D721Med (cell line): Measurements from ENCODE around the gene ASIC2.
"Not testable (repeated sequence)": the region's sequence is repeated elsewhere in the genome, so short reads cannot be mapped to it uniquely, and the experiment has no call there.

ENCODE experiments used
- DNase-seq: peaks from one replicate; pipeline ENCODE4 v3.0.0; 2011; ENCODE audit warnings: low spot score; ENCODE audit not compliant: insufficient read length
- FAIRE-seq: peaks from 2 replicates; lab custom pipeline; 2011; peaks lifted over from hg19 to GRCh38; lab: Jason Lieb, UNC
- CTCF ChIP-seq: IDR thresholded peaks from 2 replicates; pipeline ENCODE4 v1.5.1; 2012; ENCODE audit warnings: mild to moderate bottlenecking, control low read depth; ENCODE audit not compliant: insufficient read depth; ENCODE audit errors: missing control alignments

ASIC2 gene

GRCh38 chr17:32985050-32985756 lies 307.9 kb downstream of the ASIC2 start:
- DNase-seq = no peak
- no peak for FAIRE-seq
- TF ChIP-seq CTCF = no peak

DNA sequence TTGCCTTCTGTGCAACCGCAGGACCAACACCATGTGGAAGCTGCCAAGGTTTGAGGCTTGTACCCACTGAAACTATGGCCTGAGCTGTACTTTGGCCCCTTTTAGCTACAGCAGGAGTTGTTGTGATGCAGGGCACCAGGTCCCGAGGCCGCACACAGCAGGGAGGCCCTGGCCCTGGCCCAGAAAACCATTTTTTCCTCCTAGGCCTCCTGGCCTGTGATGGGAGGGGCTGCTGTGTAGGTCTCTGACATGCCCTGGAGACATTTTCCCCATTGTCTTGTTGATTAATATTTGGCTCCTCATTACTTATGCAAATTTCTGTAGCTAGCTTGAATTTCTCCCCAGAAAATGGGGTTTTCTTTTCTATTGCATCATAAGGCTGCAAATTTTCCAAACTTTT lies 311.5 kb downstream of the ASIC2 start:
- DNase-seq, FAIRE-seq: not testable (repeated sequence)

- DNase-seq = no peak
- no peak for TF ChIP-seq CTCF
- FAIRE-seq = no peak
Measured at GRCh38 chr17:32980230-32980629, 312.9 kb downstream of the ASIC2 start.

DNA sequence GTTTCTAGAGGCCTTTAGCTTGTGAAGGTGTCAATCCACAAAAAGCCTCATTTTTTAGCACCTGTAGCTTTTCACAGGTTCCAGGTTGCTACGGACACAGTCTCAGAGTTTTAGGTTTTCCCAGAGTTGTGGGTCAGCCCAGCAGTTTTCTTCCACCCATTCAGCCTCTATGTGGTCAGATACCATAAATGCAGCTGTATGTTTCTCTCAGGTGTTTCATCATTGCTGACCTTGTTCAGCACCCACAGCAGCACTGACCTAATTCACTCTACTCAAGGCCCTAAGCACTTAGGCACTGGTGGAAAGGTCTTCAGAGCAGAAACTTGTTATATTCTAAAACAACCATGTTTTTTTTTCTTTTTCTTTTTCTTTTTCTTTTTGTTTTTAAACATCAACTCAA lies 316.5 kb downstream of the ASIC2 start:
- no peak for FAIRE-seq
- TF ChIP-seq CTCF = no peak
- DNase-seq = no peak

GRCh38 chr17:32976131-32976530 lies 317.0 kb downstream of the ASIC2 start:
- DNase-seq (no peak), FAIRE-seq (no peak)
- no peak for TF ChIP-seq CTCF

- no peak for TF ChIP-seq CTCF
- DNase-seq (no peak), FAIRE-seq (no peak)
Measured at GRCh38 chr17:32971171-32971570, 321.9 kb downstream of the ASIC2 start.

DNA sequence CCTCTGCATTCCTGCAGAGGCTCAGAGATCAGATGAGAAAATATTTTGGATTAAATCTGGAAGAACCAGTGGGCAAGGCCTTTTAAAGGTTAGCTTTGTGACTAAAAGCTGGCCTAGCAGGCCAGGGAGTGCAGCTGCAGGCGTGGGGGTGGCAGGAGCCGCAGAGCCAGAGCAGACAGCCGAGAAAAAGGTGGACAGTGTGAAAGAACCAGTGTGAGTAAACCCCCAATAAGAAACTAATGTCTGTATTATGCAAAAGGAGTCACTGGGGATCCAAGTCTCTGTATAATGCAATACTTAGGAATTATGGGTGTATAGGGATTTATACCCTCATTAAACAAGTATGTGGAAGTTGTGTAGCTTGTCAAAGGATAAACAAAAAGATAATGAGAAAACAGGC lies 322.8 kb downstream of the ASIC2 start:
- no peak for DNase-seq
- FAIRE-seq = no peak
- TF ChIP-seq CTCF = no peak

DNA sequence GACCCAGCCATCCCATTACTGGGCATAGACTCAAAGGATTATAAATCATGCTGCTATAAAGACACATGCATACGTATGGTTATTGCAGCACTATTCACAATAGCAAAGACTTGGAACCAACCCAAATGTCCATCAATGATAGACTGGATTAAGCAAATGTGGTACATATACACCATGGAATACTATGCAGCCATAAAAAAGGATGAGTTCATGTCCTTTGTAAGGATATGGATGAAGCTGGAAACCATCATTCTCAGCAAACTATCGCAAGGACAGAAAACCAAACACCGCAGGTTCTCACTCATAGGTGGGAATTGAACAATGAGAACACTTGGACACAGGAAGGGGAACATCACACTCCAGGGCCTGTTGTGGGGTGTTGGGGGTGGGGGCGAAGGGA lies 323.9 kb downstream of the ASIC2 start:
- not testable (repeated sequence) for FAIRE-seq, DNase-seq
